SK-N-SH treated with all-trans-retinoic acid at 6 μM for 48 hours (cell line): ENCODE measurements around the gene CAB39L.

Experiments
- ATAC-seq: fragments of 200-7000 bp; cut with Tn5 transposase; 3 replicates; pipeline ENCODE4 v1.9.1; 2020; ENCODE audit warnings: mild to moderate bottlenecking, moderate library complexity
- ARNTL ChIP-seq: fragments of 450-650 bp; formaldehyde crosslinking; IDR thresholded peaks from 2 replicates; pipeline ENCODE4 v1.5.0; 2020; ENCODE audit warnings: low read depth, mild to moderate bottlenecking, moderate library complexity, borderline replicate concordance
- BACH2 ChIP-seq: fragments of 250-450 bp; sonication (Bioruptor Pico); IDR thresholded peaks from 2 replicates; pipeline ENCODE4 v1.9.0; 2021; ENCODE audit warnings: mild to moderate bottlenecking, borderline replicate concordance
- CREB5 ChIP-seq: fragments of 250-450 bp; sonication (Bioruptor Pico); IDR thresholded peaks from 2 replicates; pipeline ENCODE4 v1.5.1; 2020; ENCODE audit warnings: low read depth, mild to moderate bottlenecking, moderate library complexity
- CSDC2 ChIP-seq: fragments of 250-450 bp; sonication (Bioruptor Pico); IDR thresholded peaks from 2 replicates; pipeline ENCODE4 v1.5.0; 2020; ENCODE audit warnings: mild to moderate bottlenecking, moderate library complexity
- ESRRG ChIP-seq: fragments of 250-450 bp; sonication (Bioruptor Pico); IDR thresholded peaks from 2 replicates; pipeline ENCODE4 v1.6.1; 2021; ENCODE audit warnings: mild to moderate bottlenecking
- GLIS3 ChIP-seq: fragments of 250-450 bp; sonication (Bioruptor Pico); IDR thresholded peaks from 2 replicates; pipeline ENCODE4 v1.5.0; 2020; ENCODE audit warnings: mild to moderate bottlenecking, moderate library complexity
- ISL1 ChIP-seq: fragments of 250-450 bp; sonication (Bioruptor Pico); IDR thresholded peaks from 2 replicates; pipeline ENCODE4 v2.1.2; 2022; ENCODE audit warnings: mild to moderate bottlenecking, moderate library complexity
- OSR1 ChIP-seq: fragments of 250-450 bp; sonication (Bioruptor Pico); IDR thresholded peaks from 2 replicates; pipeline ENCODE4 v1.8.0; 2022; ENCODE audit warnings: moderate library complexity, mild to moderate bottlenecking, inconsistent platforms
- PATZ1 ChIP-seq: fragments of 250-450 bp; sonication (Bioruptor Pico); IDR thresholded peaks from 2 replicates; pipeline ENCODE4 v1.8.0; 2020; ENCODE audit warnings: mild to moderate bottlenecking, moderate library complexity, borderline replicate concordance
- PPARA ChIP-seq: fragments of 250-450 bp; sonication (Bioruptor Pico); IDR thresholded peaks from 2 replicates; pipeline ENCODE4 v1.5.0; 2020; ENCODE audit warnings: mild to moderate bottlenecking, borderline replicate concordance
- RARB ChIP-seq: fragments of 250-450 bp; sonication (Bioruptor Pico); IDR thresholded peaks from 2 replicates; pipeline ENCODE4 v1.8.0; 2021; ENCODE audit warnings: mild to moderate bottlenecking, moderate library complexity
- SNAI2 ChIP-seq: fragments of 250-450 bp; sonication (Bioruptor Pico); IDR thresholded peaks from 2 replicates; pipeline ENCODE4 v1.5.0; 2020; ENCODE audit warnings: mild to moderate bottlenecking, moderate library complexity
- TCF4 ChIP-seq: fragments of 250-450 bp; sonication (Bioruptor Pico); IDR thresholded peaks from 2 replicates; pipeline ENCODE4 v1.8.0; 2021; ENCODE audit warnings: mild to moderate bottlenecking, moderate library complexity, borderline replicate concordance
- TOX ChIP-seq: fragments of 250-450 bp; sonication (Bioruptor Pico); IDR thresholded peaks from 2 replicates; pipeline ENCODE4 v1.8.0; 2021; ENCODE audit warnings: mild to moderate bottlenecking, moderate library complexity, borderline replicate concordance
- ZC3H10 ChIP-seq: fragments of 250-450 bp; sonication (Bioruptor Pico); IDR thresholded peaks from 2 replicates; pipeline ENCODE4 v1.5.1; 2021; ENCODE audit warnings: mild to moderate bottlenecking, moderate library complexity
- ZFP3 ChIP-seq: fragments of 250-450 bp; sonication (Bioruptor Pico); IDR thresholded peaks from 2 replicates; pipeline ENCODE4 v1.5.0; 2020; ENCODE audit warnings: mild to moderate bottlenecking, moderate library complexity
- ZFP30 ChIP-seq: fragments of 450-650 bp; formaldehyde crosslinking; IDR thresholded peaks from 2 replicates; pipeline ENCODE4 v1.5.0; 2022; ENCODE audit warnings: mild to moderate bottlenecking, moderate library complexity
- ZNF565 ChIP-seq: fragments of 450-650 bp; formaldehyde crosslinking; conservative IDR thresholded peaks from 2 replicates; pipeline ENCODE4 v1.5.0; 2020; ENCODE audit warnings: low read depth, mild to moderate bottlenecking, moderate library complexity
- ZNF70 ChIP-seq: fragments of 450-650 bp; formaldehyde crosslinking; IDR thresholded peaks from 2 replicates; pipeline ENCODE4 v1.5.0; 2020; ENCODE audit warnings: mild to moderate bottlenecking, moderate library complexity
- ZNF8 ChIP-seq: fragments of 450-650 bp; formaldehyde crosslinking; IDR thresholded peaks from 2 replicates; pipeline ENCODE4 v1.5.0; 2020; ENCODE audit warnings: mild to moderate bottlenecking, moderate library complexity
- TF ChIP-seq, protein P1 (sequence below): fragments of 250-450 bp; sonication (Bioruptor Pico); IDR thresholded peaks from 2 replicates; pipeline ENCODE4 v1.8.0; 2021; ENCODE audit warnings: low read depth, mild to moderate bottlenecking, moderate library complexity, borderline replicate concordance
- TF ChIP-seq, protein P2 (sequence below): fragments of 250-450 bp; sonication (Bioruptor Pico); IDR thresholded peaks from 2 replicates; pipeline ENCODE4 v1.5.1; 2021; ENCODE audit warnings: mild to moderate bottlenecking, moderate library complexity
- TF ChIP-seq, protein P3 (sequence below): fragments of 250-450 bp; sonication (Bioruptor Pico); IDR thresholded peaks from 2 replicates; pipeline ENCODE4 v1.5.0; 2020; ENCODE audit warnings: mild to moderate bottlenecking, moderate library complexity

CAB39L gene

DNA sequence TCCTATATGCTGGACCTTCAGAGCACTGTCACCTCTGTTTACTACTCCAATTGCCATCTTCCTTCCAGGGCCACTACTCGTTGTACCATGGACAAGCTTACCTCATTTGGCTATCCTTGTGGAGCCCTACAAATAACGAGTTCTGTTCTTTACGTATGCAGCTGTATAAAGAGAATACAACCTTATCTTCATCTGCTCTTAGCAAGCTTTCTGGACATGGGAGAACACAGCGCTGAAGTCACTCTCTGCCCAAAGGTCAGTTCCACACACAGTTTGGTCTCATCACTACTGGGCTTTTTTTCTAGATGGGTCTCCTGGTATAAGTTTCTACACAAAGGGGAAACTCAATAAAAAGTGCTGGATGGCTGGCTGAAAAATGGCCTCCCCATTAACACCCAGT is 107.2 kb downstream of the CAB39L start:
- no peak for ATAC-seq
- TF ChIP-seq ZNF565 (CRISPR knock-in tag) (no peak), ZFP3 (CRISPR knock-in tag) (no peak), ARNTL (CRISPR knock-in tag) (no peak), SNAI2 (CRISPR knock-in tag) (no peak), BACH2 (CRISPR knock-in tag) (no peak), CSDC2 (CRISPR knock-in tag) (no peak), OSR1 (CRISPR knock-in tag) (no peak), CREB5 (CRISPR knock-in tag) (no peak), TOX (CRISPR knock-in tag) (no peak), ZC3H10 (CRISPR knock-in tag) (no peak), ZNF8 (CRISPR knock-in tag) (no peak), PPARA (CRISPR knock-in tag) (no peak), RARB (no peak), ZNF70 (CRISPR knock-in tag) (no peak)
- TF ChIP-seq, protein P1, sequence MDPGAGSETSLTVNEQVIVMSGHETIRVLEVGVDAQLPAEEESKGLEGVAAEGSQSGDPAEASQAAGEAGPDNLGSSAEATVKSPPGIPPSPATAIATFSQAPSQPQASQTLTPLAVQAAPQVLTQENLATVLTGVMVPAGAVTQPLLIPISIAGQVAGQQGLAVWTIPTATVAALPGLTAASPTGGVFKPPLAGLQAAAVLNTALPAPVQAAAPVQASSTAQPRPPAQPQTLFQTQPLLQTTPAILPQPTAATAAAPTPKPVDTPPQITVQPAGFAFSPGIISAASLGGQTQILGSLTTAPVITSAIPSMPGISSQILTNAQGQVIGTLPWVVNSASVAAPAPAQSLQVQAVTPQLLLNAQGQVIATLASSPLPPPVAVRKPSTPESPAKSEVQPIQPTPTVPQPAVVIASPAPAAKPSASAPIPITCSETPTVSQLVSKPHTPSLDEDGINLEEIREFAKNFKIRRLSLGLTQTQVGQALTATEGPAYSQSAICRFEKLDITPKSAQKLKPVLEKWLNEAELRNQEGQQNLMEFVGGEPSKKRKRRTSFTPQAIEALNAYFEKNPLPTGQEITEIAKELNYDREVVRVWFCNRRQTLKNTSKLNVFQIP (CRISPR knock-in tag), result no peak
- TF ChIP-seq, protein P2, sequence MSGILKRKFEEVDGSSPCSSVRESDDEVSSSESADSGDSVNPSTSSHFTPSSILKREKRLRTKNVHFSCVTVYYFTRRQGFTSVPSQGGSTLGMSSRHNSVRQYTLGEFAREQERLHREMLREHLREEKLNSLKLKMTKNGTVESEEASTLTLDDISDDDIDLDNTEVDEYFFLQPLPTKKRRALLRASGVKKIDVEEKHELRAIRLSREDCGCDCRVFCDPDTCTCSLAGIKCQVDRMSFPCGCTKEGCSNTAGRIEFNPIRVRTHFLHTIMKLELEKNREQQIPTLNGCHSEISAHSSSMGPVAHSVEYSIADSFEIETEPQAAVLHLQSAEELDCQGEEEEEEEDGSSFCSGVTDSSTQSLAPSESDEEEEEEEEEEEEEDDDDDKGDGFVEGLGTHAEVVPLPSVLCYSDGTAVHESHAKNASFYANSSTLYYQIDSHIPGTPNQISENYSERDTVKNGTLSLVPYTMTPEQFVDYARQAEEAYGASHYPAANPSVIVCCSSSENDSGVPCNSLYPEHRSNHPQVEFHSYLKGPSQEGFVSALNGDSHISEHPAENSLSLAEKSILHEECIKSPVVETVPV (CRISPR knock-in tag), result no peak
- TF ChIP-seq, protein P3, sequence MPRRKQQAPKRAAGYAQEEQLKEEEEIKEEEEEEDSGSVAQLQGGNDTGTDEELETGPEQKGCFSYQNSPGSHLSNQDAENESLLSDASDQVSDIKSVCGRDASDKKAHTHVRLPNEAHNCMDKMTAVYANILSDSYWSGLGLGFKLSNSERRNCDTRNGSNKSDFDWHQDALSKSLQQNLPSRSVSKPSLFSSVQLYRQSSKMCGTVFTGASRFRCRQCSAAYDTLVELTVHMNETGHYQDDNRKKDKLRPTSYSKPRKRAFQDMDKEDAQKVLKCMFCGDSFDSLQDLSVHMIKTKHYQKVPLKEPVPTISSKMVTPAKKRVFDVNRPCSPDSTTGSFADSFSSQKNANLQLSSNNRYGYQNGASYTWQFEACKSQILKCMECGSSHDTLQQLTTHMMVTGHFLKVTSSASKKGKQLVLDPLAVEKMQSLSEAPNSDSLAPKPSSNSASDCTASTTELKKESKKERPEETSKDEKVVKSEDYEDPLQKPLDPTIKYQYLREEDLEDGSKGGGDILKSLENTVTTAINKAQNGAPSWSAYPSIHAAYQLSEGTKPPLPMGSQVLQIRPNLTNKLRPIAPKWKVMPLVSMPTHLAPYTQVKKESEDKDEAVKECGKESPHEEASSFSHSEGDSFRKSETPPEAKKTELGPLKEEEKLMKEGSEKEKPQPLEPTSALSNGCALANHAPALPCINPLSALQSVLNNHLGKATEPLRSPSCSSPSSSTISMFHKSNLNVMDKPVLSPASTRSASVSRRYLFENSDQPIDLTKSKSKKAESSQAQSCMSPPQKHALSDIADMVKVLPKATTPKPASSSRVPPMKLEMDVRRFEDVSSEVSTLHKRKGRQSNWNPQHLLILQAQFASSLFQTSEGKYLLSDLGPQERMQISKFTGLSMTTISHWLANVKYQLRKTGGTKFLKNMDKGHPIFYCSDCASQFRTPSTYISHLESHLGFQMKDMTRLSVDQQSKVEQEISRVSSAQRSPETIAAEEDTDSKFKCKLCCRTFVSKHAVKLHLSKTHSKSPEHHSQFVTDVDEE (CRISPR knock-in tag), result no peak

DNA sequence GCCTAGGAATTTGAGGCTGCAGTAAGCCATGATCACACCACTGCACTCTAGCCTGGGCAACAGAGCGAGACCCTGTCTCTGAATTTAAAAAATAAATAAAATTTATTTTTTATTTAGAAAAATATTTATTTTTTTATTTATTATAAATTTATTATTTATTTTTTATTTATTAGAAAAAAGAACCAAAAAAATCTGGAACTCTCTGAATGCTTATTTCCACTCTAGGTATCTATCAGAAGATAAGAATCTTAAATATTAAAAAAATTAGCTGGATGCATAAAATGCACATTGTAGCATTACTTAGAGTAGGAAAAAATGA is 113.4 kb downstream of the CAB39L start:
- TF ChIP-seq PATZ1 (no peak), SNAI2 (CRISPR knock-in tag) (no peak), TCF4 (CRISPR knock-in tag) (no peak), GLIS3 (no peak), ARNTL (CRISPR knock-in tag) (no peak), OSR1 (CRISPR knock-in tag) (no peak), ESRRG (no peak), PPARA (CRISPR knock-in tag) (no peak), RARB (no peak), ZNF8 (CRISPR knock-in tag) (no peak), TOX (CRISPR knock-in tag) (no peak), CREB5 (CRISPR knock-in tag) (no peak), ZC3H10 (CRISPR knock-in tag) (no peak), ZFP30 (CRISPR knock-in tag) (no peak), ISL1 (CRISPR knock-in tag) (no peak), ZFP3 (CRISPR knock-in tag) (no peak), CSDC2 (CRISPR knock-in tag) (no peak)
- TF ChIP-seq, protein P2 (CRISPR knock-in tag), result no peak
- TF ChIP-seq, protein P1 (CRISPR knock-in tag), result no peak
- ATAC-seq, result no peak
